ENCODE results near the gene PRR30.

DNA sequence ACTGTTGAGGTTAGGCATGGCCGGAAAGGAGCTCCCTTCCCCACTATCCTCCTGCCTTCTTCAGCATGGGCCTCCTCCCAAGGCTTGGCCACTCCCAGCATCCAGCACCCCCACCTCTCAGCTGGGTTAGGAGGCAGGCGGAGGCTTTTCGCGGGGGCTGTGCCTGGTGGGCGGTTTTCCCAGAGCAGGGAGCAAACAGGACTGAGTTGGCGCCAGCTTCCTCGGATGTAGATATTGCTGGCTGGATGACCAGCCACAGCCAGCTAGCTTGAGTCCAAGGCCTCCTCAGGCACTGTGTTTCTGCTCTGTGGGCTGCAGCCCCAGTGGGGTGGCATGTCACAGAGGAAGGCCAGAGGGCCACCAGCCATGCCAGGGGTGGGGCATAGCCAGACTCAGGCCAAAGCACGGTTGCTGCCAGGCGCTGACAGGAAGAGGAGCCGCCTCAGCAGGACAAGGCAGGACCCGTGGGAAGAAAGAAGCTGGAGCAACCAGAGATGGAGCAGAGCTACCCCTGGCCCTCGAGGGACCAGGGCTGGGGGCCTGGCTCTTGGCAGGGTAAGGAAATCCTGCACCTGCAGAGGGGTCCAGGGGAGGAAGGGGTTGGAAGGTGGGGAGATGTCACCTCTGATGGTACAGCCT, 9.7 kb upstream of the PRR30 start, which contains the start of gene TCF23:
- TF ChIP-seq, protein P1, sequence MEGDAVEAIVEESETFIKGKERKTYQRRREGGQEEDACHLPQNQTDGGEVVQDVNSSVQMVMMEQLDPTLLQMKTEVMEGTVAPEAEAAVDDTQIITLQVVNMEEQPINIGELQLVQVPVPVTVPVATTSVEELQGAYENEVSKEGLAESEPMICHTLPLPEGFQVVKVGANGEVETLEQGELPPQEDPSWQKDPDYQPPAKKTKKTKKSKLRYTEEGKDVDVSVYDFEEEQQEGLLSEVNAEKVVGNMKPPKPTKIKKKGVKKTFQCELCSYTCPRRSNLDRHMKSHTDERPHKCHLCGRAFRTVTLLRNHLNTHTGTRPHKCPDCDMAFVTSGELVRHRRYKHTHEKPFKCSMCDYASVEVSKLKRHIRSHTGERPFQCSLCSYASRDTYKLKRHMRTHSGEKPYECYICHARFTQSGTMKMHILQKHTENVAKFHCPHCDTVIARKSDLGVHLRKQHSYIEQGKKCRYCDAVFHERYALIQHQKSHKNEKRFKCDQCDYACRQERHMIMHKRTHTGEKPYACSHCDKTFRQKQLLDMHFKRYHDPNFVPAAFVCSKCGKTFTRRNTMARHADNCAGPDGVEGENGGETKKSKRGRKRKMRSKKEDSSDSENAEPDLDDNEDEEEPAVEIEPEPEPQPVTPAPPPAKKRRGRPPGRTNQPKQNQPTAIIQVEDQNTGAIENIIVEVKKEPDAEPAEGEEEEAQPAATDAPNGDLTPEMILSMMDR (IDR thresholded peaks at IDR 0.05), result no peak
- TF ChIP-seq POLR2AphosphoS5 (IDR thresholded peaks at IDR 0.05) (no peak), POLR2A (IDR thresholded peaks at IDR 0.05) (no peak)
